ENCODE data around the gene CLRN2. TPM values are rescaled to one million over a fixed set of nuclear protein-coding genes. Genes with fewer than 3 reads are reported as not detected.
"Not testable (repeated sequence)": the region's sequence is repeated elsewhere in the genome, so short reads cannot be mapped to it uniquely, and the experiment has no call there.

CLRN2 gene
- total RNA-seq, 1 donor from 2014 or later: not detected

- Mint-ChIP-seq H3K27me3 (ENCODE audit: low read depth, unreplicated experiment) (no peaks in the 10 kb centered on the region), H3K36me3 (ENCODE audit: low read depth, unreplicated experiment) (no peaks in the 10 kb centered on the region), H3K9me3 (ENCODE audit: unreplicated experiment) (no peaks in the 10 kb centered on the region), H3K4me1 (ENCODE audit: low read depth, unreplicated experiment) (peaks cover 2% of the 10 kb centered on the region), H3K27ac (ENCODE audit: unreplicated experiment) (no peak overlapping the region), H3K4me3 (ENCODE audit: unreplicated experiment) (no peak overlapping the region)
- H2AFZ ChIP-seq (ENCODE audit: low read depth, low read length): peak overlapping the region; percentile 23
- no peak overlapping the region for H3K4me3 ChIP-seq (ENCODE audit: insufficient read depth, low read depth, low read length)
- H3K9me3 ChIP-seq (ENCODE audit: insufficient read depth, low read depth, low read length): no peaks in the 10 kb centered on the region
- no peak for DNase-seq (ENCODE audit: low read depth)
- H3K36me3 ChIP-seq (ENCODE audit: insufficient read depth, low read length): no peaks in the 10 kb centered on the region
- no peak for FAIRE-seq
- no peaks in the 10 kb centered on the region for H3K4me1 ChIP-seq (ENCODE audit: insufficient read depth, low read length)
- H3K9ac ChIP-seq (ENCODE audit: low read length): no peak overlapping the region
- no peak overlapping the region for H3K27ac ChIP-seq (ENCODE audit: low read depth, low read length)
- H3K79me2 ChIP-seq (ENCODE audit: insufficient read depth, low read length): no peaks in the 10 kb centered on the region
- H3K4me2 ChIP-seq (ENCODE audit: low read length): no peak overlapping the region
- TF ChIP-seq CTCF (IDR thresholded peaks at IDR 0.05; ENCODE audit: insufficient read depth, low read depth, low read length) (no peak), EZH2 (IDR thresholded peaks at IDR 0.05; ENCODE audit: insufficient read depth, low read length) (no peak)
- no peaks in the 10 kb centered on the region for H3K27me3 ChIP-seq (ENCODE audit: insufficient read depth, low read length)
- H4K20me1 ChIP-seq (ENCODE audit: insufficient read depth, low read length): no peaks in the 10 kb centered on the region
These were observed 20.9 kb downstream of the CLRN2 start for GRCh38 chr4:17535906-17536305.

DNA sequence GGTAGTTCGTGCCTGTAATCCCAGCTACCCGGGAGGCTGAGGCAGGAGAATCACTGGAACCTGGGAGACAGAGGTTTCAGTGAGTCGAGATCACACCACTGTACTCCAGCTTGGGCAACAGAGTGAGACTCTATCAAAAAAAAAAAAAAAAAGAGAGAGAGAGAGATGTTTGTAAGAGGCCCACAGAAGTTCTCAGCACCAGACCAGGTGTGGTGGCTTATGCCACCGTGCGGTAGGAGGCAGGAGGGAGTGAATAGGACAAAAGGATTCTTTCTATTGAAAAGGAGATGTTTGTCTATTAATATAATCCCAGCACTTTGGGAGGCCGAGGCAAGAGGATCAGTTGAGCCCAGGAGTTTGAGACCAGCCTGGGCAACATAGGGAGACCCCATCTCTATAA lies 22.1 kb downstream of the CLRN2 start:
- not testable (repeated sequence) for H3K9me3 ChIP-seq (ENCODE audit: insufficient read depth, low read depth, low read length); H3K9me3 Mint-ChIP-seq (ENCODE audit: unreplicated experiment); H3K36me3 ChIP-seq (ENCODE audit: insufficient read depth, low read length); DNase-seq (ENCODE audit: low read depth); H3K4me3 Mint-ChIP-seq (ENCODE audit: unreplicated experiment); H3K36me3 Mint-ChIP-seq (ENCODE audit: low read depth, unreplicated experiment); FAIRE-seq; H2AFZ ChIP-seq (ENCODE audit: low read depth, low read length); H3K4me2 ChIP-seq (ENCODE audit: low read length); H3K4me1 ChIP-seq (ENCODE audit: insufficient read depth, low read length); H3K79me2 ChIP-seq (ENCODE audit: insufficient read depth, low read length); H3K4me3 ChIP-seq (ENCODE audit: insufficient read depth, low read depth, low read length); H3K27ac Mint-ChIP-seq (ENCODE audit: unreplicated experiment); H3K27ac ChIP-seq (ENCODE audit: low read depth, low read length); H3K4me1 Mint-ChIP-seq (ENCODE audit: low read depth, unreplicated experiment); H3K9ac ChIP-seq (ENCODE audit: low read length); H4K20me1 ChIP-seq (ENCODE audit: insufficient read depth, low read length); H3K27me3 Mint-ChIP-seq (ENCODE audit: low read depth, unreplicated experiment); H3K27me3 ChIP-seq (ENCODE audit: insufficient read depth, low read length)

DNA sequence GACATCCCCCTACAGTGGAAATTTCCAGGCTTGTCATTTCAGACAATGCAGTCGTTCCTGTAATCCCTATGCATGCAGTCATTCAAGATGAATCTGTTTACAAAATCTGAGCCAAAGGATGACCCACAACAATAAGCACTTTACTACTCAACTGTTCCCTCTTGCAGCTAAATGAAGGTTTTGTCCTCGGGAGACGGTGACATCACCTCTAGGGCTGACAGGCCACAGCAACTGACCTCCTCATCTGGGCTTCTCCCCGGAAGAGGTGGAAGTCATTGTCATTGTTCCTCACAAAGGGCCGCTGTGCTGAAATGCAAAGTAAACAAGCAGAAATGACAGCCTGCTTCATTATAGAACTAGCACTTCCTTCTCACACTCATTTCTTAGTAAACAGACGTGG lies 29.2 kb downstream of the CLRN2 start:
- FAIRE-seq (no peak), DNase-seq (ENCODE audit: low read depth) (no peak)
- H3K79me2 ChIP-seq (ENCODE audit: insufficient read depth, low read length): no peaks in the 10 kb centered on the region
- no peak overlapping the region for H3K4me3 ChIP-seq (ENCODE audit: insufficient read depth, low read depth, low read length)
- no peaks in the 10 kb centered on the region for H3K4me1 ChIP-seq (ENCODE audit: insufficient read depth, low read length)
- H3K4me2 ChIP-seq (ENCODE audit: low read length): no peak overlapping the region
- H2AFZ ChIP-seq (ENCODE audit: low read depth, low read length): no peak overlapping the region
- no peak for TF ChIP-seq CTCF (IDR thresholded peaks at IDR 0.05; ENCODE audit: insufficient read depth, low read depth, low read length)
- no peak for TF ChIP-seq EZH2 (IDR thresholded peaks at IDR 0.05; ENCODE audit: insufficient read depth, low read length)
- H3K27ac ChIP-seq (ENCODE audit: low read depth, low read length): no peak overlapping the region
- Mint-ChIP-seq H3K9me3 (ENCODE audit: unreplicated experiment) (no peaks in the 10 kb centered on the region), H3K27ac (ENCODE audit: unreplicated experiment) (no peak overlapping the region), H3K36me3 (ENCODE audit: low read depth, unreplicated experiment) (no peaks in the 10 kb centered on the region), H3K4me1 (ENCODE audit: low read depth, unreplicated experiment) (no peaks in the 10 kb centered on the region), H3K4me3 (ENCODE audit: unreplicated experiment) (no peak overlapping the region), H3K27me3 (ENCODE audit: low read depth, unreplicated experiment) (no peaks in the 10 kb centered on the region)
- H4K20me1 ChIP-seq (ENCODE audit: insufficient read depth, low read length): no peaks in the 10 kb centered on the region
- H3K27me3 ChIP-seq (ENCODE audit: insufficient read depth, low read length): no peaks in the 10 kb centered on the region
- no peaks in the 10 kb centered on the region for H3K9me3 ChIP-seq (ENCODE audit: insufficient read depth, low read depth, low read length)
- no peaks in the 10 kb centered on the region for H3K36me3 ChIP-seq (ENCODE audit: insufficient read depth, low read length)
- no peak overlapping the region for H3K9ac ChIP-seq (ENCODE audit: low read length)
